Measurements from ENCODE around the gene KRTAP10-3.

KRTAP10-3 gene

DNA sequence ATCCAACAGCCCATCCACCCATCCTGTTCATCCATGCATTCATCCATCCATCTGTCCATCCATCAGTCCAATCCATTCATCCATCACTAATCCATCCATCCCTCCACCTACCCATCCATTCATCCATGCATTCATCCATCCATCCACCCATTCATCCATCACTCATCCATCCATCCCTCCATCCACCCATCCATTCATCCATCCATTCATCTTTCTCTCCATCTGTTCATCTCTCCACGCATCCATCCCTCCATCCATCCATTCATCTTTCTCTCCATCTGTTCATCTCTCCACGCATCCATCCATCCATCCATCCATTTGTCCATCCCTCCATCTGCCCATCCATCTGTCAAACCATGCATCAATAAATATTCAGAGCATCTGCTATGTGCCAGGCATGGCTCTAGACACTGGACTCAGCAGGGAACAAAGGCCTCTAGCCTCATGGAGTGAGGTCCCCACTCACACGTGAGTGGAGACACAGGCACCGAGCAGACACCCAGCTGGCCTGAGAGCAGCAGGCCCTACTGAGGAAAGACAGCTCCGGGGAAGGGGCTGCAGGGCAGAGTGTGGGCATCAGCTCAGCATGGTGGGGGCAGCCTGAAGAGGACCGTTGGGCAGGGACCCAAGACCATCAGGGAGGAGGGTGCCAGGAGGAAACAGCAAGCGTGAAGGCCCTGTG is 28.2 kb downstream of the KRTAP10-3 start:
- no peak for DNase-seq (ENCODE audit: low read depth, low spot score)

DNA sequence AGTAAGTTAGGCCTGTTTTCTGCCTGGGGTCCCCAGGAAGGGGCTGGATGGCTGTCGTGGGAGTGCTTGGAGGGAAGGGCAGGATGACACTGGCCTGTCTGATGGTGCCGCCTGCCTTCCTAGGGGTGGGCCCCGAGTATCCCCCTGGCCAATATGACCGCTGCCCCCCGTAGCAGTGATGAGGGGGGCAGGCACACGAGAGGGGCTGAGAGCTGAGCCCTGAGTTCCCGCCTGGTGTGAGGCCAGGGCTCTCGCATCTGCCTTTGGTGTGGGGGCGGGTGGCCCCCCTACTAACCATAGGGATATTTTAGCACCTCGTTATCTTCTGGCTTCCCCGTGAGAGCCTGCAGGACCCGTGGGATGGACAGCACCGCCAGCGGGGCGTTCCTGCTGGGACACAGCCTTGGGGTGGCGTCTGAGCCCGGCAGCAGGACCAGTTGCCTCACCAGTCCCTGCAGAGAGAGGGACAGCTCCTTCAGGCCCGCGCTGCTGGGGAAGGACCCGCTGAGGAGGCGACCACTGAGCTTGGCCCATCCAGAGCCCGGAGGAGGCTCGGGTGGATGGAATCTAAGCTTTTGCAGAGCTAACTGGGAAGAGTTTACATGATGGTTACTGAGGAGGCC is 29.0 kb downstream of the KRTAP10-3 start:
- DNase-seq (ENCODE audit: low read depth, low spot score) = no peak

DNA sequence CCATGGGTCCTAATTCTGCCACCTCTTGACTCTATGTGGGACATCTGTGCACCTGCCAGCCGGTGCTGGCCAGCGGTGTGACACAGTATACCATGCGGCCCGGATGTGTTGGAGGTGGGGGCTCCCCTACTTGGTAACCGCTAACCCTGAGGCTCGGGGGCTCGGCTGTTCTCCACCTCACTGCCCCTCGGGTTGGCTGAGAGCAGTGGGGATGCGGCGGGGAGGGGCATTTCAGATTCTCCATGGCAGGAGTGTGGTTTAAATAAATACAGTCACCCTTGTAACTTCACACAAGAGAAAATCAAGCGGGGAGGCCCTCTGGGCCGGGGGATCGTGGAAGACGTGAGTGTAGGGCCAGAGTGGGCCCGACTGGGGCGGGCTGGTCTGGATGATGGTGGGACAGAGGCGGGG is 29.6 kb downstream of the KRTAP10-3 start:
- no peak for DNase-seq (ENCODE audit: low read depth, low spot score)

DNA sequence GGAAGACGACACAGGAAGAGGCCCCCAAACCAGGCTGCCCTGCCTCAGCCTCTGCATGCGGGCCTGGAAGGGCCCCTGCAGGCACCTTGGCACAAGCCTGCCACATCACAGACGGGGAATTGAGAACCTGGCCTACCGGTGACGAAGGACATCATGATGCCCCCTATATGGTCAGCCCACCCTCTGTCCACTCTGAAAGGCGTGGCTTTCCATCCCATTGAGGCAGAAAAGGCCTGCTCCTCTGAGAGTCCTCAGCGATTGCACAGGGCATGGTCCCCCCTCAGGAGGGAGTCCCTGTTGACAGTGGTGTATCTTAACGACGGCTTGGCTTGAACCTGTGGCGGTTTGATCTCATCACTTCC is 30.0 kb downstream of the KRTAP10-3 start:
- no peak for DNase-seq (ENCODE audit: low read depth, low spot score)

DNA sequence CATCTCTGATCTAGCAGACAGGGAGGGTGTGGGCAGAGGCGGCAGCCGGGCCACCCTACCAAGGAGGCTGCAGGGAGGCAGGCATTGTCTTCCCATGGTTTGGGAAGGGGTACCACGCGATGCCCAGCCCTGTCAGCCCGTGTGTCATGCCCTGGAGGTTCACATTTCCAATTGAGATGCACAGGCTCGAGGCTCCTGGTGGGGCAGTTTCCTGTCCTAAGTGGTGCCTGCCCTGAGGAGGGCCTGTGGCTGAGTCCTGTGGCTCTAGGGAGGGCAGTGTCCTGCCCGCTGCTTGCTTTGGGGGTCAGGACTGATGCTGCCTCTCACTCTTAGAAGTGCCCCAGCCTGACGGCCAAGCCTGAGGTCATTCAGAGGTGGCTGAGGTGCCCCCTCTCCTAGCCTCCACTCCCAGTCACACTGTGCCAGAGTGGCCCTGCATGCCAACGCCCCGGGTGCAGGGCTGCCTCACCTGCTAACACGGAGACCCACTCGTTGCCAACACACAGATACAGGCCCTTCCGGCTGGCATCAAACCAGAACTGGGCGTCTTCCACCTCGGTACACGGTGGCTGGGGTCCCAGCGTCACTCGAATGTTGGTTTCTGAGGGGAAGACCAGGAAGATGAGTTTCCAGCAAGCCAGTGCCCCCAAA is 30.5 kb downstream of the KRTAP10-3 start:
- DNase-seq (ENCODE audit: low read depth, low spot score) = no peak

DNA sequence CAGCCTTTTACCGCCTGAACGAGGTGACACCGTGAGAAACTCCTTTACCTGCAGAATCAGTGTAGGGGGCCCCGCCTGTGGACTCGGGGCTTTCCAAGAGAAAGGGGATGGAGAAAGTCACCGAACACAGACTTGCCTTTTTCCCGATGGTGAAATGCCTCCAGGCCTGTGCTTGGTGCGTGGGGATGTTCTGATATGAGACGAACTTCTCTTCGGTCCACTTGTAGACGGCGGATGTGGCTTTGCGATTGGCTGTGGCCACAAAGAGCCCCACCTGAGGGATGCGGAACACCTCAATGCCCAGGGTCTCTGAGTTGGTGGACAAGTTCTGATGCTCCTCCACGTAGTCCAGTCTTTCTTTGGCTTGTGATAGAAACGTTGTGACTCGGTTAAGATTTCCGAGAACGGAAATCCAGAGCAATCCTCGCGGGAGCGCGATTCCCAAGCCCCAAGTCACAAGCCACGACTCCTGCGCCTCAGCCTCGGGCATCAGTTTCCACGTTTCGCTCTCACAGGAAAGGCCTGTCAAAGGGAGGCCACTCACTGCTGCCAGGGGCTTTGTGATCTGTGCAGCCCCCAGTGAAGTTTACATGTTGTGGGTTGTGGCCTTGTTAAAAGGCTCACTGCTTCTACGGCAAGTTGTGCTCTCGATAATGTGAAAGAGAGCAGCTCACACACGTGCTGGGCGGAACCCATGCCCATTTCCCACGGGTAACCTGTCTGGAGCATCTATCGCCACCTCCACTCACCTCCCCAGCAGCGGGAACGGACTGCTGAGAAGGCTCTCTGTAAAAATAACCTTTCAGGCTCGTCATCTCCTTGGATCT is 31.2 kb downstream of the KRTAP10-3 start:
- DNase-seq (ENCODE audit: low read depth, low spot score) = no peak

DNA sequence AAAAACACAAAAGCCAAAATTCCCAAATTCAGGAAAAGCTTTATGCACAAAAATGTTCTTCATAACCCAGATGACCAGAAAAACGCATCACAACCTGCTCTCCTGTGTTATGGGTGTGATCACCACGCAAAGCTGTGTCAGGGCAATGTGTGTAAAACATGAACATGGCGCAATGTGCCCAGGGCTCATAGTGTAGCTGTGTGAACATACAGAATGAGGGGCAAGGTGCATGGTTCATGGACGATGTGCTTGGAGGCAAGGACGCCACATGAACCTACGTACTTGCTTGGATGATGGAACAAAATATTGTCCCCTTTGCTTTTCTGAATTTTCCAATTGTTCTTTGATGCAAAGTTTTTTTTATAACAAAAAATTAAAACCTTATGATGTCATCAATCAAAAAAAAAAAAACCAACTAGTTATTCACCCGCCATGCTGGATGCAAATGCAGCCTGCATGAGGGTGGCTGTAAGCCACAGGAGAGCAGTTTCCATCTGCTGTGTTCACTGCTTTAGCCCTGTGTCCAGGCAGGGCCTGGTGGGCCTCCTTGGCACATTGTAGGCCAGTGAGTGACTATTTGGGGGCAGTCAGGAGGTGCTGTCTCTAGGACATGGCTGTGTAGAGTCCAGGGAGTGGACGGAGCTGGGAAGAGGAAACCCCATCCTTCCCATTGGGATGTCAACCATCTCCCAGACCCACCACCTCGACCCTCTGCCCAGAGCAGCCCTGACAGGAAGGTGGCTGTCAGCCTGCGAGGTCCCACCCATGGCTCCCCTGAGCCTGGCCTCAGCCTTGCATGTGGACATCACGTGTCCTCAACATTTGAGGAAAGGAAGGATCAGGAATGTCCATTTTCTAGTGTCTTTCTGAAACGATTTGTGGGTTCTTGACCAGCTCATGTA is 32.2 kb downstream of the KRTAP10-3 start:
- no peak for DNase-seq (ENCODE audit: low read depth, low spot score)

DNA sequence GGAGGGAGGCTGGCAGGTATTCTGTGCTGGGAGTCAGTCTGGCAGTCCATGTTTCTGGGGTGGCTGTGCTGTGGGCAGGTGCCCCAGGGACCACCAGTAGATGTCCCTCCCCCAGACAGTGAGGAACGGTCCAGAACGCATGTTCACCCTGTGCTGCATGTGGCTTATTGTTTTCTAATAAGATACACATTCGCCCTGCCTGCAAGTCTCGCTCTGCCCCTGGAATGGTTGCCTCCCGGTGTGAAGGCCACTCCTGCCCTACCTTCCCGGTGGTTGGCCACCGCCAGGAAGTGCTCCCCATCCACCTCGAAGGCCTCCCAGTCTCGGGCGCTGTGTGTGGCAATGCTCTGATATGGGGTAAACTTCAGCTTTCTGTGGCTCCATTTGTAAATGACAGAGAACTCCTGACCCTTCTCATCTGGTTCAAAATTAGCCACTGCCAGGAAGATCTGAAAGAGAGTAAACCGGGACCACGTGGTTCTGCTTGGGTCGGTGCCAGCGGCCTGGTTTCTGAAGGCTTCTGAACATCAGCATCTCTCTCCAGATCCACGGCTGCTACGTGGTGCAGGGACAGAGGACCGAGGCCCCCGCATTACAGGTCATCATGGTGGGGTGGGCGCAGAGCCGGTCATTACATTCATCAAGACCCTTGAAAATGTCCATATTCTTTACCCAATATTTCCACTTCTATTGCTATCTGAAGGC is 33.1 kb downstream of the KRTAP10-3 start:
- DNase-seq (ENCODE audit: low read depth, low spot score) = no peak

DNA sequence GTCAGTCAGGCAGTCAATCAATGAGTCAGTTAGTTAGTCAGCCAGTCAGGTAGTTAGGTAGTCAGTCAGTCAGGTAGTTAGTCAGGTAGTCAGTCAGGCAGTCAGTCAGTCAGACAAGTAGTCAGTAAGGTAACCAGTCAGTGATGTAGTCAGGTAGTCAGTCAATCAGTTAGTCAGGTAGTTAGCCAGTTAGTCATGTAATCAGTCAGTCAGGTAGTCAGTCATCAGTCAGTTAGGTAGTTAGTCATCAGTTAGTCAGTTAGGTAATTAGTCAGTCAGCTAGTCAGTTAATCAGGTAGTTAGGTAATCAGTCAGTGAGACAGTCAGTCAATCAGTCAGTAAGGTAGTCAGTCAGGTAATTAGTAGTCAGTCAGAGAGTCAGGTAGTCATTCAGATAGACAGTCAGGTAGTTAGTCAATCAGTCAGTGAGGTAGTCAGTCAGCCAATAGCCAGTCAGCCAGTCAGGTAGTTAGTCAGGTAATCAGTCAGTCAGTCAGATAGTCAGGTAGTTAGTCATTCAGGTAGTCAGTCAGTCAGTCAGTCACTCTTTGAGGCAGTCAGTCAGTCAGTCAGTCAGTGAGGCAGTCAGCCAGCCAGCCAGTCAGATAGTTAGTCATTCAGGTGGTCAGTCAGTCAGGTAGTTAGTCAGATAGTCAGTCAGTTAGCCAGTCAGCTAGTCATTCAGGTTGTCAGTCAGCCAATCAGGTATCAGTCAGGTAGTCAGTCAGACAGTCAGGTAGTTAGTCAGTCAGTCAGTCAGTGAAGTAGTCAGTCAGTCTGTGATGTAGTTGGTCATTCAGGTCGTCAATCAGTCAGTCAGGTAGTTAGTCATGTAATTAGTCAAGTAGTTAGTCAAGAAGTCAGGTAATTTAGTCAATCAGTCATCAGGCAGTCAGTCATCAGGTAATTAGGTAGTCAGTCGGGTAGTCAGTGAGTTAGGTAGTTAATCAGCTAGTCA is 33.9 kb downstream of the KRTAP10-3 start:
- no peak for DNase-seq (ENCODE audit: low read depth, low spot score)

DNA sequence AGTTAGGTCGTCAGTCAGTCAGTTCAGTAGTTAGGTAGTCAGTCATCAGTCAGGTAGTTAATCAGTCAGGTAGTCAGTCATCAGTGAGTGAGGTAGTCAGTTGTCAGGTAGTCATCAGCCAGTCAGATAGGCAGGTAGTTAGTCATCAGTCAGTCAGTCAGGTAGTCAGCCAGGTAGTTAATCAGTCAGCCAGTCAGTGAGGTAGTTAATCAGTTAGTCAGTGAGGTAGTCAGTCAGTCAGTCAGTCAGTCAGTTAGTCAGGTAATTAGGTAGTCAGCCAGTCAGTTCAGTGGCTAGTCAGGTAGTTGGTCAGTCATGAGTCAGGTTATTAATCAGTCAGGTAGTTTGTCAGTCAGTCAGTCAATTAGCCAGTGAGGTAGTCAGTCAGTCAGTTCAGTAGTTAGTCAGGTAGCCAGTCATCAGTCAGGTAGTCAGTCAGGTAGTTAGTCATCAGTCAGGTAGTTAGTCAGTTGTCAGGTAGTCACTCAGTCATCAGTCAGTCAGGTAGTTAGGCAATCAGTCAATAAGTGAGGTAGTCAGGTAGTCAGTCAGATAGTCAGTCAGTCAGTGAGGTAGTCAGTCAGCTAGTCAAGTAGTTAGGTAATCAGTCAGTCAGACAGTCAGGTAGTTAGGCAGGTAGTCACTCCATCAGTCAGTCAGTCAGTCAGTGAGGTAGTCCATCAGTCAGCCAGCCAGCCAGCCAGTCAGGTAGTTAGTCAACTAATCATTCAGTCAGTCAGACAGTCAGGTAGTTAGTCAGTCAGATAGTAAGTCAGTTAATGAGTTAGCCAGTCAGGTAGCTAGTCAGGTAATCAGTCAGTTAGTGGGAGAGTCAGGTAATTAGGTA is 34.8 kb downstream of the KRTAP10-3 start:
- DNase-seq (ENCODE audit: low read depth, low spot score) = no peak

DNA sequence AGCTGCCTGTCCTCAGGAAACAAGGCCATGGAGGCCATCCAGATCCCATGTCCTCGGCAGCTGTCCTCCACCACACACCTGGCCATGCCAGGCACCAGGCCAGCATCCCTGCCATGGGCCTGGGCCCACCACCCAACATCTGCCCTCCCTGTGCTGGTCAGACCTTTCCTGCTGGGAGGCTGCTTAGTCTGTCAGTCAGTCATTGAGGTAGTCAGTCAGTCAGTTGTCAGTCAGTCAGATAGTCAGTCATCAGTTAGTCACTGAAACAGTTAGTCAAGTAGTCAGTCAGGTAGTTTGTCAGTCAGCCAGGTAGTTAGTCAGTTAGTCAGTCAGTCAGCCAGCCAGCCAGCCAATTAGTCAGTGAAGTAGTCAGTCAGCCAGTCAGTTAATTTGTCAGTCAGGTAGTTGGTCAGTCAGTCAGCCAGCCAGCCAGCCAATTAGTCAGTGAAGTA is 35.8 kb downstream of the KRTAP10-3 start:
- no peak for DNase-seq (ENCODE audit: low read depth, low spot score)

DNA sequence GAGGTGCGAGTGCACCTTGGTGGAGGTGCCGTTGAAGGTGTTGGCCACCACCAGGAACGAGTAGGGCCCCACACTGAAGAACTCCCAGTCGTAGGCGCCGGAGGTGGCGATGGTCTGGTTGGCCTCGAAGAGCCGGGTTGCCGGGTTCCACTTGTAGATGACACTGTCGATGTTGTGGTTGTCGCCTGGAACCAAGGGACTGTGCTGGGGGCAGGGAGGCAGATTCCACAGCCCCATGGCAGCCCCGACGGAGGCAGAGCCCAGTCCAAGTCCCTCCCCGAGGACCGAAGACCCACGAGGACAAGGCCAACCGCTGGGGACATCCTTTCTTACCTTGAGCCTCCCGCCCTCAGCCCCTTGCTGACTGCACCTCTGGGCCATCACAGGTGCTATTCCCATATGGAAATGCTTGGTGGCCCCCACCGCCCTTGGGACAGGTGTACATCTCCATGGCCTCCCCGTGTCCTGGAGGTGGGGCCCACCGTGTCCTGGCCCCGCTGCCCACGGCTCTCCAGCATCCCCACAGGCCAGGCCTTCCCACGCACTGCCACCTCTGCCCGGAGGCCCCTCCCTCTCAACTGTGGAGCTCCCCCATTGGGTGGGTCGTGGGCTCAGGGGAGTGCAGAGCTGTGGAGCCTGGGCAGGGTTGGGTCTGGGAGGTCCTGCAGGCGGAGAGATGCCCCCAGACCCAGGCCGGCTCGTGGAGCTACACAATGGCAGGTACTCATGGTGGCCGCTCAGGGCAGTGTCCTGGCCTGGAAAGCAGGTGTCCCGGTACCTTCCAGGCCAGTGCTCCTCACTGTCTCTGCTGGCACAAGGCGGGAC is 36.5 kb downstream of the KRTAP10-3 start:
- no peak for DNase-seq (ENCODE audit: low read depth, low spot score)

DNA sequence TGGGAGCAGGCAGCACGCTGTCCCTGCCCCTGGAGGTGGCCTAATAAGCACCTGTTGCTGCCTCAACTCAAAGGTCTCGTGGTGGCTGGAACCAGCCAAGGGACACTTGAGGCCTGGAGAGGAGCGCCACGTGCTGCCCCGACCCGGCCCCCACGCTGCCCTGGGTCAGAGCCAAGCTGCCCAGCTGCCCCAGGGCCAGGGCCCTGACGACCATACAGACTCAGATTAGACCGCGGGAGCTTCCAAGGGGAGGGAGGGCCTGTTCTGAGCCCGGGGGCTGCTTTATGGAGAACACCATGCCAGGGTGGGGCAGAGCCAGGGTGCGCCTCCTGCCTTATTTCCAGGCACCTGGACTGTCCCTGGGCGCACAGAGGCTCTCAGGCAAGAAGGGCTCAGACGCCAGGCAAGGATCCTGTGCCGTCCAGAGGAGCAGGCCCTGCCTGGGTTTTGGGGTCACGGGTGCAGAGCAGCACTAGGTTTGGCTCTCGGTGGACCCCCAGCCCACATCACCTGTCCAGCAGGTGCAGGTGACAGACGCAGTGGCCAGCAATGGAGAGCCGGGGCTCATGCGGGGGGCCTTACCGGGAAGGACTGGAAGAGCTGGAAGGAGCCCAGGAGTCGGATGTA is 37.2 kb downstream of the KRTAP10-3 start:
- no peak for DNase-seq (ENCODE audit: low read depth, low spot score)

DNA sequence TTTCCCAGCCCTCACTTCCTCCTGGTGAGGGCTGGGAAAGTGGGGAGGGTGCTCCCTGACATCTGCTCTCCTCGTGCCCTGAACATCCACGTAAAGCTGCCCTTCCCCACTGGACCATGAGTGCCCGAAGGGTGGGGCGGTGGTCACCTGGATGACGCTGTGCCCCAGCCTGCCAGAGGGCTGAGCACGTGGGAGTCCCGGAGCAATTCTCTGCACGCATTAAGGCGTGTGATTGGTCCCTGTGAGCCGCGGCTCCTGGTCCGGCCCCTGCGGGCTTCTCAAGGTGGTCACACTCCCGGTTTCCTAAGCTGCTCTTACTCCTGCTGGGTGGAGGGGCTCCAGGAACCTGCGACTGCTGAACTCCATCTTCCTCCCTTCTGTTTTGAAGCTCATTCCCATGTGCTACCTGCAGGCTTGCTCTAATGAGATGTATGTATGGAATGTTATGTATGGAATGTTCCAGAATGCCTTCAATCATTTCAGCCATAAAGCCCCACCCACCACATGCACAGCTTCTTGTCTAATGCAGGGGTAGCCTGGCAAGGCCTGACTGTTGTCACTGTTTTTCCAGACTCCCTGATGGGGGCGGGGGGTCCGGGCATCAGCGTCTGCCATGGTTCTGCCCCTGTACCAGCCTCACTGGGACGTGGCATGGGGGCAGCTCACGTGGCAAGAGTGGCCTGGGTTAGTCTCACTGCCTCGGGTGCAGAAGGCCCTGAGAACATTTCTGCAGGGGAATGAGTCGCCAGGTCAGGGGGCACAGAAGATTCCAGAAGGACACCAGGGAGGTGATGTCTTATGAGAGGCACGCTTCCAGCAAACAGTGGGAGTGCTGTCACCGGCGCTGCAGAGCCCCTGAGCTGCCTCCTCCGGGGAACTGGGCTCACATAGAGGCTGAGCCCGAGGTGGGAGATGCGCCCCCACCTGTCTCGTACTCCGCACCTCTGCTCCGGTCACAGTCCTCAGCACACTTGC is 38.0 kb downstream of the KRTAP10-3 start:
- DNase-seq (ENCODE audit: low read depth, low spot score) = no peak

DNA sequence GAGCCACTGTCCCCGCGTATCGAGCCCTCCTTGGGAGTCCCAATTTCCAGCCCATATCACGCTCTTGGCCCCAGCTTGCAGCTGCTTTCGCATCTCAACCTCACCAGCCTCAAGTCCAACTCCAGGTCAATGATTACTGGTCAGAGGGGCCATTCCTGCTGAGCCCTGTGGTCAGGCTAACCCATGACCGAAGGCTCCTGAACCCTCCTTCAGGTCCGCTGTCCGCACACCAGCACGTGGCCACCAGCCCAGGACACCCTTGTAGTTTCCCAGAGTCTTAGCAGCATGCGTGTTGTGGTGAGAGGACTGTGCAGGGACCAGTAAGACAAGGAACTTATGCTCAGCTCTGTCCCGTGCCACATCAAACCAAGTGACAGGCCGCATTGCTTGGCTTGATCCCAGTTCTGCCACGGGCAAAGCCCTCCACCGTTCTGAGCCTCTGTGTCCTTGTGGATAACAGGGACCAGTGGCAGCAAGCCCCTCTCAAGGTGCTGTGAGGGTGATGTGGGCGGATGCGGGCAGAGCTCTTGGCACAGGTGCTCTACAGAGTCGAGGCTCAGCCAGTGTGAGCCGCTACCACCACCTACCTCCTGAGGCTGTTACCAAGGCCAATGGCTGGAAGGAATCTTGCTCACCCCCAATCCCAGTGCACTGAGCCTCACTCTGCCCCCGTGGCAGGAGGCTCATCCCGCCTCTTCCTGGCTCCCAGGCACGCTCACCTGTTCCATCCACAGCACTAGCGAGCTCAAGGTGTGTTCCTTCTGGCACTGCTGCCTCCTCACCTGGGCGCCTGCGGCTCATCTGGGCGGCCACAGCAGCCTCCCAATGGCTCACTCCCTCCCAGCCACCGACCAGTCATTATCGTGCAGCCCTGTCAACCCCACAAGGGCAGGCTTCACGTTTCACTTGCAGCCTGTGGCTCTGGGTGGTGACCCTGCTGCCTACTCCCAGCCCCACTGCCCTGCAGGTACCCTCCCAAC is 39.0 kb downstream of the KRTAP10-3 start:
- DNase-seq (ENCODE audit: low read depth, low spot score) = no peak

All from smooth muscle cell of the brain vasculature (primary cell).